Measurements from ENCODE around the gene ID1. TPM values are rescaled to one million over a fixed set of nuclear protein-coding genes. Genes with fewer than 3 reads are reported as not detected.

ID1 gene
- total RNA-seq, 2 donors from 2014 or later, result 169 to 245 TPM

GRCh38 chr20:31604567-31605030, 490 bp upstream of the ID1 start:
- no peaks in the 10 kb centered on the region for H3K9me3 ChIP-seq
- ATAC-seq (peak; percentile 5), DNase-seq (no peak)
- no peaks in the 10 kb centered on the region for H3K27me3 ChIP-seq
- TF ChIP-seq CTCF (IDR thresholded peaks at IDR 0.05), result no peak
- no peak for TF ChIP-seq POLR2A (IDR thresholded peaks at IDR 0.05)
- H3K4me3 ChIP-seq, result no peak overlapping the region
- H3K27ac ChIP-seq, result peak overlapping the region; percentile 44 to 76 (median 66)
- H3K36me3 ChIP-seq (replicated peaks in 1 of 2; ENCODE audit: insufficient read depth in 1 of 2, low read depth in 2 of 2), result no peaks in the 10 kb centered on the region
- H3K4me1 ChIP-seq, result peaks cover 61% of the 10 kb centered on the region
- intact Hi-C loops (cut with DNase I), result no loop called here
- 1 to 3% methylated on average over 14 of the region's 14 CpGs for WGBS, 2 donors

- intact Hi-C loops (cut with DNase I), result no loop called here
- peak overlapping the region; percentile 68 to 82 (median 74) for H3K27ac ChIP-seq
- no peak for ATAC-seq
These were observed 1.1 kb downstream of the ID1 start for GRCh38 chr20:31605902-31606803.

GRCh38 chr20:31606804-31607639, 1.9 kb downstream of the ID1 start:
- H3K4me1 ChIP-seq, result peaks cover 73% of the 10 kb centered on the region
- TF ChIP-seq CTCF (IDR thresholded peaks at IDR 0.05) (no peak), POLR2A (IDR thresholded peaks at IDR 0.05) (peak in 2 of 3 donors; percentile 26 to 46)
- no peaks in the 10 kb centered on the region for H3K36me3 ChIP-seq (replicated peaks in 1 of 2; ENCODE audit: insufficient read depth in 1 of 2, low read depth in 2 of 2)
- intact Hi-C loops (cut with DNase I), result no loop called here
- WGBS, 2 donors, result 75 to 88% methylated on average over 5 to 8 of the region's 8 CpGs
- no peak overlapping the region for H3K4me3 ChIP-seq
- peak overlapping the region; percentile 52 to 82 (median 74) for H3K27ac ChIP-seq
- no peak for ATAC-seq
- DNase-seq, result no peak
- H3K9me3 ChIP-seq, result no peaks in the 10 kb centered on the region
- H3K27me3 ChIP-seq, result no peaks in the 10 kb centered on the region

More at GRCh38 chr20:31605902-31606803, 1.1 kb downstream of the ID1 start:
- DNase-seq, result no peak
- H3K36me3 ChIP-seq (replicated peaks in 1 of 2; ENCODE audit: insufficient read depth in 1 of 2, low read depth in 2 of 2), result no peaks in the 10 kb centered on the region
- WGBS, 2 donors, result 20 to 57% methylated on average over 7 to 39 of the region's 39 CpGs
- peak overlapping the region; percentile 31 to 51 for H3K4me3 ChIP-seq
- peaks cover 71% of the 10 kb centered on the region for H3K4me1 ChIP-seq
- H3K9me3 ChIP-seq, result no peaks in the 10 kb centered on the region
- TF ChIP-seq POLR2A (IDR thresholded peaks at IDR 0.05) (no peak), CTCF (IDR thresholded peaks at IDR 0.05) (no peak)
- H3K27me3 ChIP-seq, result no peaks in the 10 kb centered on the region

- H3K27ac ChIP-seq, result peak overlapping the region; percentile 60 to 73 (median 71)
- peaks cover 79% of the 10 kb centered on the region for H3K4me1 ChIP-seq
- no peak overlapping the region for H3K4me3 ChIP-seq
- intact Hi-C loops (cut with DNase I), result no loop called here
- no peaks in the 10 kb centered on the region for H3K36me3 ChIP-seq (replicated peaks in 1 of 2; ENCODE audit: insufficient read depth in 1 of 2, low read depth in 2 of 2)
- DNase-seq (no peak), ATAC-seq (no peak)
- H3K27me3 ChIP-seq, result no peaks in the 10 kb centered on the region
- TF ChIP-seq CTCF (IDR thresholded peaks at IDR 0.05) (no peak), POLR2A (IDR thresholded peaks at IDR 0.05) (no peak)
- 47 to 50% methylated on average over 8 to 9 of the region's 9 CpGs for WGBS, 2 donors
- H3K9me3 ChIP-seq, result no peaks in the 10 kb centered on the region
These were observed 2.7 kb downstream of the ID1 start for GRCh38 chr20:31607640-31608250.
